Tongue (tissue), 2 donors: ENCODE data around the gene NRXN3. TPM values are rescaled to one million over a fixed set of nuclear protein-coding genes. Genes with fewer than 3 reads are reported as not detected.
"Not testable (repeated sequence)": the region's sequence is repeated elsewhere in the genome, so short reads cannot be mapped to it uniquely, and the experiment has no call there.

Experiments used
- DNase-seq: peaks from one replicate; pipeline ENCODE4 v3.0.0-alpha.2; 2015
- total RNA-seq: library from RNA; depleted of rRNA; stranded (reverse); fragments of >200 nt; gene quantifications from one replicate; pipeline ENCODE4 v1.2.3, GENCODE V29; 2014

The NRXN3 gene
- total RNA-seq, 1 donor from 2014 or later, result 2.9 TPM

- peak; percentile 22 for DNase-seq
Measured at GRCh38 chr14:78405079-78405856, 235.1 kb downstream of the NRXN3 start.

- DNase-seq, result no peak
Measured at GRCh38 chr14:78412475-78412874, 242.3 kb downstream of the NRXN3 start.

DNA sequence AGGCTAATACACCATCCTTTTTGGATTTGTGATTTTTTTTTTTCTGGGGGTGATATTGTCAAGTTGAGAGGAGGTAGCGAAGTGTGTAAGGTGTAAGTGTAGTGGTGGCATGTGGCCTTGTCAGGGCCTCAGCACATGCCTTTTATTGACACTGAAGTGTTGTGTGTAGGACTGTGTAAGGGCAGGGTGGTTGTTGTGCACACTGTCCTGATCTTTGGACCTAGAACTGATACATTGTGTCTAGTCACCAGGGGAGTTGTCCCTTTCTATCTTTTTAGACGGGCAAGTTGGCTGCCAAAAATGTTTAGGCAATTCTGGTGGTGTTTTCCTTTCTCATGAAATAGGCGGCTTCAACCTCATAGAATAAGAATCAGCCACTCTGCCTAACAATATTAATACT lies 244.0 kb downstream of the NRXN3 start:
- no peak for DNase-seq

DNA sequence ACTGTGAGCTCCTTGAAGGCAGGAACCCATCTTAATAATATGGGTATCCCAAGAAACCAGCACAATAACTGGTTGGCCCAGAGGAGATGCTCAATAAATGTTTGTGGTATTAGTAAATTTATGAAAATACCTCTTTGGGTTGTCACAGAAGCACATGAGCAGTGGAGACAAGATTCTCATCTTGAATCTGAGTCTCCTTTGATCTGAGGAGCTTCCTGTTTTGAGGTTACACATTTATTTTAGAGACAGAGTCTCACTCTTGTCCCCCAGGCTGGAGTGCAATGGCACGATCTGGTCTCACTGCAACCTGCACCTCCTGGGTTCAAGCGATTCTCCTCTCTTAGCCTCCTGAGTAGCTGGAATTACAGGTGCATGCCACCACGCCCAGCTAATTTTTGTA lies 247.4 kb downstream of the NRXN3 start:
- no peak for DNase-seq

- DNase-seq, result no peak
Measured at GRCh38 chr14:78424311-78424710, 254.1 kb downstream of the NRXN3 start.

DNA sequence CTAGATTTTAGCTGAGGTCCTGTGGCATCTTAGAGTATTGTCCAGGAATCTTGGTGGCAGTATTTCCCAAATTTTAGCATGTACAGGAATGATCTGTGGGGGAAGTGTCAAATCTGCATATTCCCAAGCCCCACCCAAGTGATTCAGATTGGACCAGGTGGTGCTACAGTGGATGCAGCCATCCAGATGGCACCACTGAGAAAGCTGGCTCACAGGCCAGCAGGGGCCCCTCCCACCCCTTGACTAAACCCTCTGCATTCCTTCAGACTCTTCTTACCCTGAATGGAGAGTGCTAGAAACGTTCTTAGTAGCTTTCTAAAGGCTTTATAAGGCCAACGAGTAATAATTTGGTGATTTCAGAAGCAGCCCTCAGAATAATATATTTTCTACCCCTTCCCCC lies 255.2 kb downstream of the NRXN3 start:
- no peak for DNase-seq

- DNase-seq, result no peak
Measured at GRCh38 chr14:78425782-78426181, 255.6 kb downstream of the NRXN3 start.

DNA sequence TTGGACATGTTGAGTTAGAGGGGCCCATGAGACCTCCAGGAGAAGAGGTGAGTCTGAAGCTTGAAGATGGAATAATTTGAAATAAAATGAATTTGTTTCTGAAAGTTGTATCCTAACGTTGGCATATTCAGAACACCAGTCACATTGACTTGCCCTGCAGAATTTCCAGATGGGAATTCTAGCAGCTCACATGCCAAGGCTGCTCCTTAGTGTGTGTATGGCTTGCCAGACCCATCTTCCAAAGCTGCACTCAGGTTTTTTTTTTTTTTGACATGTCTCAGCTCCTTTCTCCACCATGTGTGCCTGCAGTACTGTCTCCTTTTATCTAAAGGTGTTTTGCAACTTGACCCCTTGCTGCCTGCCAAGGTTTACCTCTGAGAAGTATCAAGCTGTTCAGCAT lies 261.9 kb downstream of the NRXN3 start:
- no peak for DNase-seq

DNA sequence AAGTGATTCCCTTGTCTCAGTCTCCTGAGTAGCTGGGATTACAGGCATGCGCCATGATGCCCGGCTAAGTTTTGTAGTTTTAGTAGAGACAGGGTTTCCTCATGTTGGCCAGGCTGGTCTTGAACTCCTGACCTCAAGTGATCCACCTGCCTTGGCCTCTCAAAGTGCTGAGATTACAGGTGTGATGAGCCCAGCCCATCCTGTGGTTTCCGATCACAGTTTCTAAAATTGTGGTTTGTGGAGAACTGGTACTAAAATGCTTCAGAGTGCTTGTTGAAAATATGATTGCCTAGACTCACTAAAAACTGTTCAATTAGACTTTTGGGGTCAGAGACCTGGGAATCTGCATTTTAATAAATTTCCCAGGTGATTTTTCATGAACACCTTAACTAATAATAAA lies 267.3 kb downstream of the NRXN3 start:
- not testable (repeated sequence) for DNase-seq

- DNase-seq, result peak; percentile 9
Measured at GRCh38 chr14:78440356-78440894, 270.3 kb downstream of the NRXN3 start.

DNA sequence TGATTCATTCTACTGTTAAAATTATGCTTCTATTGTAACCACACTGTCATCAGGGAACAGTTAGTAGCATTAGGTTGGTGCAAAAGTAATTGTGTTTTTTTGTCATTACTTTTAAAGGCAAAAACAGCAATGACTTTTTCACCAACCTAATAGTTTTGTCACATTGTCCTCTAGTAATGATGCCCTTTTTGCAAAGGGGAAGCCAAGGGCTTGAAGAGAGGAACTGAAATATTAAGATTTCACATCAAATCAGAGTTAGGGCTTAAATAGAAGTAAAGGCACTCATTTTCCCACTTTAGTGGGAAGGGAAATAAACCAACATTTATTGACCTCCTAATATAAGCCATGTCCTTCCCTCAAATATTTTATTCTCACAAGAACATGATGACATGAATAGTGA lies 273.7 kb downstream of the NRXN3 start:
- DNase-seq, result no peak

- DNase-seq, result no peak
Measured at GRCh38 chr14:78445275-78445674, 275.1 kb downstream of the NRXN3 start.

DNA sequence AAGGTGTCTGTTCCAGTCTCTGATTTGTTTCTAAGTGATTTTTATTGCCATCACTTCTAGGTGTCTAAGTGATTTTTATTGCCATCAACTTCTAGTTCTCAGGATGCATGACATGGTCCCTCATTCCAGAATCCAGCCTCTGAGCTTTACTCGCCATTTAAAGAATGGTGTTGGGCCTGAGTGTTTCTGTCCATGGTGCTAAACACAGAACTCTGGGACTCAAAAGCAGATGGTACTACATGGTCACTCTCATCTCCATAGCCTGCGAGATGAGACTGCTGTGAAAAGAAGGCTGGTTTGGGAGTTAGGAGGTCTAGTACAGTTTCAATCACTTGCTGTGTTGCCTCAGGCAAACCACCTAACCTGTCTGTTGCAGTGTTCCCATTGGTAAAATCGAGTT lies 276.6 kb downstream of the NRXN3 start:
- DNase-seq, result peak; percentile 29

- DNase-seq, result peak; percentile 49
Measured at GRCh38 chr14:78448164-78449094, 278.3 kb downstream of the NRXN3 start.

DNA sequence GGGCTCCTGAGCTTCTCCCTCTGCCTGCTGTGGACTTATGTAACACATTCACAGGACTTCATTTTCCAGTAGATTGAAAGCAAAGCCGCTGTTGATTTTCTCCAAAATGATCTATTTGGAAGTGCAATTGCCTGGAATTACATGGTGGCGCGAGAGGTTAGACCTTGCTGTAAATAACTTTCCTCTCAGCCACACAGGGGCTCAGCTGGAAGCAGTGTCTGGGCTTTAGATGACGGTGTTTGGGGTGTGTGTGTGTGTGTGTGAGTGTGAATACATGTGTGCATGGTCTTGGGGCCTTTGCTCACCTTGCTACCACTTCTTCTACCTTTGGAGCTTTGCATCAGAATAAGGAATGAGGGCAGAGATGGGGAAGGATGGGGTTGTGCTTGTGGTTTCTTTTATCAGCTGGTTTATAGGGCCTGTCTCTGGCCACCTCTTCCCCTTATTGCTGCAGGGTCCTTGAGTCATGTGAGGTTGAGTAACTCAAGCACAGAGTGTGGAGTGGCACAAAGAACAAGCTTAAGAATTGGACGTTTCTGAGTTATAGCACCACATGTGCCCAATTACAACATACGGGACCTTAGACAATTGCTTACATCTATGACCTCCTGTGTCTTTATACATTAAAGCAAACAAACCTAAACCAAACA lies 280.6 kb downstream of the NRXN3 start:
- DNase-seq, result no peak

- no peak for DNase-seq
Measured at GRCh38 chr14:78451319-78451695, 281.1 kb downstream of the NRXN3 start.

- DNase-seq, result no peak
Measured at GRCh38 chr14:78455896-78456435, 285.8 kb downstream of the NRXN3 start.

DNA sequence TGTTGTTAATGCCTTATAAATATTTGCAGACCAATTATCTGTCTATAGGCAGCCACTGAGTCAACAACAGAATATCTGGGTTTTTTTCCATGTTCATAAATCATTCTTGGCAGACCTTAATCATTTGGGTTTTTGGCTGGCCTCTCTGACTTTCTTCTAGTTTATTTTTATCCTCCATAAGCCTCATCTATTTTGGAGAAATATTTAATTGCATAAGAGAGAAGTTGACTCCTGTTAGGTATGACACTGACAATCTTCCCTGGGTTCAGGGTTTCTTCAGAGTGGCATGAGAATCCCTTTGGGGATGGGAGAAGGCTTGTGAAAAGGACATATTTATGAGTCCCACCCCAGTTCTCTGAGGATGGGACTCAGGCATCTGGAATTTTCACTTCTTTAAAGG lies 299.8 kb downstream of the NRXN3 start:
- no peak for DNase-seq

GRCh38 chr14:78479127-78479780 lies 309.1 kb downstream of the NRXN3 start:
- no peak for DNase-seq

DNA sequence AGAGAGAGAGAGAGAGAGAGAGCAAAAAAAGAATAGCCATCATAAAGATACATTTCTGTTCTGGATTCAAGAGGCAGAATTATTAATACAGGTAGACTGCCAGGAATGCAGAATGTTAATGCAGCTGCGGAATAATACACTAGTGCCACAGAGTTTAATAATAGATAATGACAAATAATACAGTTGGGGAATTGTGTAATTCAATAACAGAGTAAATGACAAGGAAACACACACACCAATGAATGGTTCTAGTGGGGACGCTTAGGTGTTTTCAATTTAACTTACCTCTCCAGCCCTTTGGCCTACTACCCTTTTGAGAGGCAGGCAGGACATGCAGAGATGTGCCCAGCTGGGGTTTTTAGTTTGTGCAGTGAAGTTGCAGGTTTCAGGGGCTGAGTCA lies 313.9 kb downstream of the NRXN3 start:
- DNase-seq, result no peak

- no peak for DNase-seq
Measured at GRCh38 chr14:78486081-78486480, 315.9 kb downstream of the NRXN3 start.

DNA sequence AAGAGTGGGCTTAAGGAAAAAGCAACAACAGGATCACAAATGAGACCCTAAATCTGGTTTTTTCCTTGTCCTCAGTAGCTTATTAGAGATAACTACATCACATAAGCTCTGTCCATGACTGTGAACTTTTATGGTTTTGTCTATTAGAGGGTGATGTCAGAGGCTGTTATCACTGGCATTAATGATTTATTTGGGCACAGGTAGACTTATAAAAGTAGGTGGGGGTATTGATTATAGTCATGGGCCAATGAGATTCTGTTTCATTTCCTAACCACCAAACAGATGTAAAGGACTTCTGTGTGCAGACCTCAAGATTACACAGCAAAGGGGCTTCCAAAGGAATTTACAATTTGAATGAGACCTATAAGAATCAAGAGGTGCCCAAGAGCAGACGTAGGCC lies 316.4 kb downstream of the NRXN3 start:
- DNase-seq, result no peak
